ENCODE data around the gene PSMB5. TPM values are rescaled to one million over a fixed set of nuclear protein-coding genes. Genes with fewer than 3 reads are reported as not detected.

The PSMB5 gene
- total and polyA plus RNA-seq, 4 donors, result 74.0 to 152 (median 95.4) TPM

DNA sequence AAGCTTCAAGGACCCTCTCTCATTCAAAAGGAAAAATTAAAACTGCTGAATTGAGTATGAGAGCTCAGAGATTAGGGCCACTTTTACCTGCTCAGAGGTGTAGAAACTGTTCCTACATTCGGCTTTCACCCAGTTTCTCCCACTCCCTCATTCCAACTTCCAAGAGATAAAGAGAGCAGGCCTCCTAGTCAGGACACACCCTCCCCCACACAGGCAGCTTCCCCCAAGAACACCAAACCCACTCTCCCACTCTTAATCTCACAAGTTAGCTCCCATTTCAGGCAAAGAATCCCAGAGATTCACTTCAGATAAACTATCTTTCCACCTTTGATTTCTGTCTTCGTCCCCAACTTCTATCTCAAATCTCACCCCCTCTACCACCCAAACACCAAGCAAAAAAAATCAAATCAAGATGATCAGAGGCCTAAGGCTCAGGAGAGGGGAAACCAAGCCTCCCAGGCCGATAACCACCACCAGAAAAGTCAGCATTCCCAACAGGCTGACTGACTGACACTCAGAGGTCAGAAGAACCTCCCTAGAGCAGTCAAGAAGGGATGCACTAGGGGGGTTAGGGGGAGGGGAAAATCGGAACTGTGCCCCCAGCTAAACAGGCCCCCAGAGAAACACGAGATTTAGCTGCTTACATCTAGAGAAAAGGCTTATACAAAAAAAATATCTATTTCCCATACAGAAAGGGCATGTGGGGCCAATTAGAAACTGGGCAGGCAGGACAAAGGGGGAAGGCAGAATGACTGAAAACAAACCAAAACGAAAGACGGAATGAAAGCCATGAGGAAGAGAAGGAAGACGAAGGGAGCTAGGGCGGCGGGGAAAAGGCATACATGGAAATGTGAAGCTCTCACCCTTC, 35.8 kb upstream of the PSMB5 start:
- Histone ChIP-seq H3K36me3 (ENCODE audit: control insufficient read depth in 4 of 4, insufficient read depth in 3 of 4, low read depth in 1 of 4, low read length in 3 of 4) (peaks cover 6 to 44% (median 33%) of the 10 kb centered on the region in 4 donors), H3K4me1 (ENCODE audit: control insufficient read depth in 4 of 4, insufficient read depth in 4 of 4, low read length in 3 of 4) (peaks cover 2 to 29% (median 20%) of the 10 kb centered on the region in 4 donors), H3K27ac (ENCODE audit: low read depth in 1 of 2, low read length in 2 of 2) (peak overlapping the region; percentile 70 to 74), H3K9ac (ENCODE audit: low read depth in 1 of 2, low read length in 2 of 2) (peak overlapping the region in 1 of 2 donors; percentile 57), H3K27me3 (ENCODE audit: control insufficient read depth in 4 of 4, insufficient read depth in 4 of 4, low read length in 3 of 4) (no peaks in the 10 kb centered on the region), H3K9me3 (ENCODE audit: control insufficient read depth in 4 of 4, low read length in 3 of 4) (no peaks in the 10 kb centered on the region), H3K4me3 (ENCODE audit: low read depth in 1 of 3, low read length in 3 of 3) (peak overlapping the region in 2 of 3 donors; percentile 68 to 77)
- DNase-seq (ENCODE audit: low spot score), result no peak
- WGBS, result 18% methylated on average over 10 of the region's 10 CpGs
- TF ChIP-seq, protein P1, sequence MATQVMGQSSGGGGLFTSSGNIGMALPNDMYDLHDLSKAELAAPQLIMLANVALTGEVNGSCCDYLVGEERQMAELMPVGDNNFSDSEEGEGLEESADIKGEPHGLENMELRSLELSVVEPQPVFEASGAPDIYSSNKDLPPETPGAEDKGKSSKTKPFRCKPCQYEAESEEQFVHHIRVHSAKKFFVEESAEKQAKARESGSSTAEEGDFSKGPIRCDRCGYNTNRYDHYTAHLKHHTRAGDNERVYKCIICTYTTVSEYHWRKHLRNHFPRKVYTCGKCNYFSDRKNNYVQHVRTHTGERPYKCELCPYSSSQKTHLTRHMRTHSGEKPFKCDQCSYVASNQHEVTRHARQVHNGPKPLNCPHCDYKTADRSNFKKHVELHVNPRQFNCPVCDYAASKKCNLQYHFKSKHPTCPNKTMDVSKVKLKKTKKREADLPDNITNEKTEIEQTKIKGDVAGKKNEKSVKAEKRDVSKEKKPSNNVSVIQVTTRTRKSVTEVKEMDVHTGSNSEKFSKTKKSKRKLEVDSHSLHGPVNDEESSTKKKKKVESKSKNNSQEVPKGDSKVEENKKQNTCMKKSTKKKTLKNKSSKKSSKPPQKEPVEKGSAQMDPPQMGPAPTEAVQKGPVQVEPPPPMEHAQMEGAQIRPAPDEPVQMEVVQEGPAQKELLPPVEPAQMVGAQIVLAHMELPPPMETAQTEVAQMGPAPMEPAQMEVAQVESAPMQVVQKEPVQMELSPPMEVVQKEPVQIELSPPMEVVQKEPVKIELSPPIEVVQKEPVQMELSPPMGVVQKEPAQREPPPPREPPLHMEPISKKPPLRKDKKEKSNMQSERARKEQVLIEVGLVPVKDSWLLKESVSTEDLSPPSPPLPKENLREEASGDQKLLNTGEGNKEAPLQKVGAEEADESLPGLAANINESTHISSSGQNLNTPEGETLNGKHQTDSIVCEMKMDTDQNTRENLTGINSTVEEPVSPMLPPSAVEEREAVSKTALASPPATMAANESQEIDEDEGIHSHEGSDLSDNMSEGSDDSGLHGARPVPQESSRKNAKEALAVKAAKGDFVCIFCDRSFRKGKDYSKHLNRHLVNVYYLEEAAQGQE (IDR thresholded peaks at IDR 0.05), result no peak
- TF ChIP-seq HNF4G (IDR thresholded peaks at IDR 0.05), result no peak
- TF ChIP-seq RXRA (IDR thresholded peaks at IDR 0.05), result no peak
- TF ChIP-seq YY1 (IDR thresholded peaks at IDR 0.05), result no peak
- TF ChIP-seq, protein P2, sequence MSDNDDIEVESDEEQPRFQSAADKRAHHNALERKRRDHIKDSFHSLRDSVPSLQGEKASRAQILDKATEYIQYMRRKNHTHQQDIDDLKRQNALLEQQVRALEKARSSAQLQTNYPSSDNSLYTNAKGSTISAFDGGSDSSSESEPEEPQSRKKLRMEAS (IDR thresholded peaks at IDR 0.05), result no peak

DNA sequence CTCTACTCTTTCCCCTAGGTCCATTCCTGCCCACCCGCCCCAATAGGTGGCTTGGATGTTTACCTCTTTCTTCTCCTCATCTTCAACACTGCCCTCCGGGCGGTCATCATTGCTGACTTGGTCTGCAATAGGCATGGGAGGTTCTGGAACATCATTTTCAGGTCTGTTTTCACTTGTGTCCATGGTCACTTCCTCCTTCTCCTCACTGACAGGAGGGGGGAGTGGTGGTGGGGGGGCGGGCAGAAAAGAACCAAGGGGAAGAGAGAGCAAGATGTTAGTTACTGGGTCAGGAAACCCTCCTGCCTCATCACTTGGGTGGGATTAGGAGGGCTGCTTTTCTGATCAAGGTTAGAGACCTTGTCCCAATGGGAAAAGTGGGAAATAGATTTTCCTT, 34.7 kb upstream of the PSMB5 start:
- Histone ChIP-seq H3K9ac (ENCODE audit: low read depth in 1 of 2, low read length in 2 of 2) (no peak overlapping the region), H3K4me1 (ENCODE audit: control insufficient read depth in 4 of 4, insufficient read depth in 4 of 4, low read length in 3 of 4) (peaks cover 2 to 29% (median 20%) of the 10 kb centered on the region in 4 donors), H3K27ac (ENCODE audit: low read depth in 1 of 2, low read length in 2 of 2) (no peak overlapping the region), H3K27me3 (ENCODE audit: control insufficient read depth in 4 of 4, insufficient read depth in 4 of 4, low read length in 3 of 4) (no peaks in the 10 kb centered on the region), H3K36me3 (ENCODE audit: control insufficient read depth in 4 of 4, insufficient read depth in 3 of 4, low read depth in 1 of 4, low read length in 3 of 4) (peaks cover 7 to 34% (median 28%) of the 10 kb centered on the region in 4 donors), H3K9me3 (ENCODE audit: control insufficient read depth in 4 of 4, low read length in 3 of 4) (no peaks in the 10 kb centered on the region), H3K4me3 (ENCODE audit: low read depth in 1 of 3, low read length in 3 of 3) (no peak overlapping the region)
- no peak for DNase-seq (ENCODE audit: low spot score)
- TF ChIP-seq HNF4G (IDR thresholded peaks at IDR 0.05) (no peak), YY1 (IDR thresholded peaks at IDR 0.05) (no peak), NR2F2 (IDR thresholded peaks at IDR 0.05) (no peak), RAD21 (IDR thresholded peaks at IDR 0.05) (no peak), FOXA2 (IDR thresholded peaks at IDR 0.05) (no peak), FOXA1 (IDR thresholded peaks at IDR 0.05) (no peak), GABPA (IDR thresholded peaks at IDR 0.05 in 1 of 2, conservative IDR thresholded peaks at IDR 0.05 in 1 of 2) (no peak), SP1 (IDR thresholded peaks at IDR 0.05) (no peak), TAF1 (conservative IDR thresholded peaks at IDR 0.05) (no peak), EGR1 (IDR thresholded peaks at IDR 0.05; ENCODE audit: low read depth in 2 of 2) (no peak), JUND (IDR thresholded peaks at IDR 0.05) (no peak), HNF4A (conservative IDR thresholded peaks at IDR 0.05) (no peak)
- TF ChIP-seq, protein P3, sequence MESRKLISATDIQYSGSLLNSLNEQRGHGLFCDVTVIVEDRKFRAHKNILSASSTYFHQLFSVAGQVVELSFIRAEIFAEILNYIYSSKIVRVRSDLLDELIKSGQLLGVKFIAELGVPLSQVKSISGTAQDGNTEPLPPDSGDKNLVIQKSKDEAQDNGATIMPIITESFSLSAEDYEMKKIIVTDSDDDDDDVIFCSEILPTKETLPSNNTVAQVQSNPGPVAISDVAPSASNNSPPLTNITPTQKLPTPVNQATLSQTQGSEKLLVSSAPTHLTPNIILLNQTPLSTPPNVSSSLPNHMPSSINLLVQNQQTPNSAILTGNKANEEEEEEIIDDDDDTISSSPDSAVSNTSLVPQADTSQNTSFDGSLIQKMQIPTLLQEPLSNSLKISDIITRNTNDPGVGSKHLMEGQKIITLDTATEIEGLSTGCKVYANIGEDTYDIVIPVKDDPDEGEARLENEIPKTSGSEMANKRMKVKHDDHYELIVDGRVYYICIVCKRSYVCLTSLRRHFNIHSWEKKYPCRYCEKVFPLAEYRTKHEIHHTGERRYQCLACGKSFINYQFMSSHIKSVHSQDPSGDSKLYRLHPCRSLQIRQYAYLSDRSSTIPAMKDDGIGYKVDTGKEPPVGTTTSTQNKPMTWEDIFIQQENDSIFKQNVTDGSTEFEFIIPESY (IDR thresholded peaks at IDR 0.05), result no peak
- TF ChIP-seq, protein P1 (IDR thresholded peaks at IDR 0.05), result no peak
- TF ChIP-seq, protein P4, sequence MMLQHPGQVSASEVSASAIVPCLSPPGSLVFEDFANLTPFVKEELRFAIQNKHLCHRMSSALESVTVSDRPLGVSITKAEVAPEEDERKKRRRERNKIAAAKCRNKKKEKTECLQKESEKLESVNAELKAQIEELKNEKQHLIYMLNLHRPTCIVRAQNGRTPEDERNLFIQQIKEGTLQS (IDR thresholded peaks at IDR 0.05), result no peak
- TF ChIP-seq, protein P2 (IDR thresholded peaks at IDR 0.05), result no peak
- TF ChIP-seq, protein P5, sequence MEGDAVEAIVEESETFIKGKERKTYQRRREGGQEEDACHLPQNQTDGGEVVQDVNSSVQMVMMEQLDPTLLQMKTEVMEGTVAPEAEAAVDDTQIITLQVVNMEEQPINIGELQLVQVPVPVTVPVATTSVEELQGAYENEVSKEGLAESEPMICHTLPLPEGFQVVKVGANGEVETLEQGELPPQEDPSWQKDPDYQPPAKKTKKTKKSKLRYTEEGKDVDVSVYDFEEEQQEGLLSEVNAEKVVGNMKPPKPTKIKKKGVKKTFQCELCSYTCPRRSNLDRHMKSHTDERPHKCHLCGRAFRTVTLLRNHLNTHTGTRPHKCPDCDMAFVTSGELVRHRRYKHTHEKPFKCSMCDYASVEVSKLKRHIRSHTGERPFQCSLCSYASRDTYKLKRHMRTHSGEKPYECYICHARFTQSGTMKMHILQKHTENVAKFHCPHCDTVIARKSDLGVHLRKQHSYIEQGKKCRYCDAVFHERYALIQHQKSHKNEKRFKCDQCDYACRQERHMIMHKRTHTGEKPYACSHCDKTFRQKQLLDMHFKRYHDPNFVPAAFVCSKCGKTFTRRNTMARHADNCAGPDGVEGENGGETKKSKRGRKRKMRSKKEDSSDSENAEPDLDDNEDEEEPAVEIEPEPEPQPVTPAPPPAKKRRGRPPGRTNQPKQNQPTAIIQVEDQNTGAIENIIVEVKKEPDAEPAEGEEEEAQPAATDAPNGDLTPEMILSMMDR (IDR thresholded peaks at IDR 0.05; ENCODE audit: low read depth, low read length, missing input control), result no peak
- 86% methylated on average over 4 of the region's 4 CpGs for WGBS
